GM23338 (cell line): ENCODE measurements around the gene TLE6.

Source experiments
- EZH2 ChIP-seq: fragments of 200-600 bp; sonication (generic); IDR thresholded peaks from one replicate; pipeline ENCODE4 v1.8.0; 2017; ENCODE audit warnings: antibody characterized with exemption, mild to moderate bottlenecking, low read depth; ENCODE audit not compliant: unreplicated experiment
- EZH2phosphoT487 ChIP-seq: fragments of 200-600 bp; sonication (generic); IDR thresholded peaks from one replicate; pipeline ENCODE4 v1.8.1; 2018; ENCODE audit warnings: antibody characterized with exemption; ENCODE audit not compliant: unreplicated experiment
- JUNB ChIP-seq: IDR thresholded peaks from one replicate; pipeline ENCODE4 v1.6.1; 2016; ENCODE audit warnings: antibody characterized with exemption; ENCODE audit not compliant: unreplicated experiment
- TF ChIP-seq, protein P1 (sequence below), 2 experiments: fragments of 200-600 bp in 1 of 2; sonication (generic) in 1 of 2; conservative IDR thresholded peaks; 2 replicates each; pipeline versions ENCODE4 v1.5.1 to v1.6.1; 2016 to 2017; ENCODE audit warnings: antibody characterized with exemption in 2 of 2, low read depth in 2 of 2, mild to moderate bottlenecking in 2 of 2, moderate library complexity in 1 of 2
- TF ChIP-seq, protein P2 (sequence below): IDR thresholded peaks from one replicate; pipeline ENCODE4 v1.6.1; 2018; ENCODE audit warnings: antibody characterized with exemption; ENCODE audit not compliant: unreplicated experiment

DNA sequence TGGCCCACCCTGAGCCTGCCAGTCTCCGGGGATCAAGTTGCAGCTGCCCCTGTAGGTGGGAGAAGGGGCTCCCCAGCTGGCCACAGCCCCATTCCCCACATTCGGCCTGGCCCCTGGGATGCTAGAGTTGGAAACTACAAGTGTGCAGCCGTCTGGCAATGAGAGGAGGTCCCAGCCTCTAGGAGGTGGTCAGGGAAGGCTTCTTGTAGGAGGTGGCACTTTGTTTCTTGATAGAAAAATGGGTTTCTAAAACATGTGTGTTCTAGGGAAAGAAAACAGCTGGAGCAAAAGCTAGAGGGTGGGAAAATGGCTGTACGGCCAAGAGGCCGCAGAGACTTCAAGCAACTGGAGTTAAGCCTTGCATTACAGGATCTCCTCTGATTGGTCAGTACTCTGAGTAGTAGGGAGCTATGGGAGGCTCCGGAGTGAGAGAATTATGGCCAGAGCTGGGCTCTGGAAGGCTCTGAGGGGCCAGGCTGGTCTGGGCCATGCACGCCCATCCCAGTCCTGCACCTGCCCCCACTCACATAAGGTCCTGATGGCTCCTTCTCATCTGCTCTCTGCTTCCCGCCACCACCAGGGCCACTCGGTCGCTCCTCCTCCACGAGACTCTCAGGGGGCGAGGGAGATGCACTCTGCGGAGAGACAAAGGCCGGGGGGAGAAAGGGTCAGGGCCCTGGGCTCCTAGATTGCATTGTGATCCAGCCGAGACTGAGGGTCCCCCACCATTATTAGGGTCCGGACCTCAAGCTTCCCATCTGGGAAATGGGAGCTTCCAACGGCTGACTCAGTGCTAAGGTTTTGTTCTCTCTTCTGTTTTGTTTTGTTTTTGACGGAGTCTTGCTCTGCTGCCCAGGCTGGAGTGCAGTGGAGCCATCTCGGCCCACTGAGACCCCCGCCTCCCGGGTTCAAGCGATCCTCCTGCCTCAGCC is 38.0 kb downstream of the TLE6 start:
- TF ChIP-seq JUNB, result no peak
- TF ChIP-seq, protein P1, sequence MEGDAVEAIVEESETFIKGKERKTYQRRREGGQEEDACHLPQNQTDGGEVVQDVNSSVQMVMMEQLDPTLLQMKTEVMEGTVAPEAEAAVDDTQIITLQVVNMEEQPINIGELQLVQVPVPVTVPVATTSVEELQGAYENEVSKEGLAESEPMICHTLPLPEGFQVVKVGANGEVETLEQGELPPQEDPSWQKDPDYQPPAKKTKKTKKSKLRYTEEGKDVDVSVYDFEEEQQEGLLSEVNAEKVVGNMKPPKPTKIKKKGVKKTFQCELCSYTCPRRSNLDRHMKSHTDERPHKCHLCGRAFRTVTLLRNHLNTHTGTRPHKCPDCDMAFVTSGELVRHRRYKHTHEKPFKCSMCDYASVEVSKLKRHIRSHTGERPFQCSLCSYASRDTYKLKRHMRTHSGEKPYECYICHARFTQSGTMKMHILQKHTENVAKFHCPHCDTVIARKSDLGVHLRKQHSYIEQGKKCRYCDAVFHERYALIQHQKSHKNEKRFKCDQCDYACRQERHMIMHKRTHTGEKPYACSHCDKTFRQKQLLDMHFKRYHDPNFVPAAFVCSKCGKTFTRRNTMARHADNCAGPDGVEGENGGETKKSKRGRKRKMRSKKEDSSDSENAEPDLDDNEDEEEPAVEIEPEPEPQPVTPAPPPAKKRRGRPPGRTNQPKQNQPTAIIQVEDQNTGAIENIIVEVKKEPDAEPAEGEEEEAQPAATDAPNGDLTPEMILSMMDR (conservative IDR thresholded peaks at IDR 0.05; ENCODE audit: low read depth in 2 of 2), result no peak
- TF ChIP-seq, protein P2, sequence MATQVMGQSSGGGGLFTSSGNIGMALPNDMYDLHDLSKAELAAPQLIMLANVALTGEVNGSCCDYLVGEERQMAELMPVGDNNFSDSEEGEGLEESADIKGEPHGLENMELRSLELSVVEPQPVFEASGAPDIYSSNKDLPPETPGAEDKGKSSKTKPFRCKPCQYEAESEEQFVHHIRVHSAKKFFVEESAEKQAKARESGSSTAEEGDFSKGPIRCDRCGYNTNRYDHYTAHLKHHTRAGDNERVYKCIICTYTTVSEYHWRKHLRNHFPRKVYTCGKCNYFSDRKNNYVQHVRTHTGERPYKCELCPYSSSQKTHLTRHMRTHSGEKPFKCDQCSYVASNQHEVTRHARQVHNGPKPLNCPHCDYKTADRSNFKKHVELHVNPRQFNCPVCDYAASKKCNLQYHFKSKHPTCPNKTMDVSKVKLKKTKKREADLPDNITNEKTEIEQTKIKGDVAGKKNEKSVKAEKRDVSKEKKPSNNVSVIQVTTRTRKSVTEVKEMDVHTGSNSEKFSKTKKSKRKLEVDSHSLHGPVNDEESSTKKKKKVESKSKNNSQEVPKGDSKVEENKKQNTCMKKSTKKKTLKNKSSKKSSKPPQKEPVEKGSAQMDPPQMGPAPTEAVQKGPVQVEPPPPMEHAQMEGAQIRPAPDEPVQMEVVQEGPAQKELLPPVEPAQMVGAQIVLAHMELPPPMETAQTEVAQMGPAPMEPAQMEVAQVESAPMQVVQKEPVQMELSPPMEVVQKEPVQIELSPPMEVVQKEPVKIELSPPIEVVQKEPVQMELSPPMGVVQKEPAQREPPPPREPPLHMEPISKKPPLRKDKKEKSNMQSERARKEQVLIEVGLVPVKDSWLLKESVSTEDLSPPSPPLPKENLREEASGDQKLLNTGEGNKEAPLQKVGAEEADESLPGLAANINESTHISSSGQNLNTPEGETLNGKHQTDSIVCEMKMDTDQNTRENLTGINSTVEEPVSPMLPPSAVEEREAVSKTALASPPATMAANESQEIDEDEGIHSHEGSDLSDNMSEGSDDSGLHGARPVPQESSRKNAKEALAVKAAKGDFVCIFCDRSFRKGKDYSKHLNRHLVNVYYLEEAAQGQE, result no peak
- TF ChIP-seq EZH2phosphoT487, result no peak
- TF ChIP-seq EZH2, result no peak
